Mucosa of gallbladder (tissue), 1 donor: ENCODE results near the gene ELFN1. TPM values are rescaled to one million over a fixed set of nuclear protein-coding genes. Genes with fewer than 3 reads are reported as not detected.
A peak's percentile ranks its signal among the peaks of the same experiment; 100 is the strongest.
"Not testable (repeated sequence)": the region's sequence is repeated elsewhere in the genome, so short reads cannot be mapped to it uniquely, and the experiment has no call there.

Experiments used
- DNase-seq: peaks from one replicate; pipeline ENCODE4 v3.0.0-alpha.2; 2020; ENCODE audit warnings: low spot score
- total RNA-seq: library from RNA; stranded (reverse); gene quantifications from one replicate; pipeline ENCODE4 v1.2.1, GENCODE V29; 2021
- donor health status: DM: no; HTN: no; CAD: no.

The ELFN1 gene
- total RNA-seq, 1 donor from 2014 or later = 1.4 TPM

- no peak for DNase-seq
These were observed 85.9 kb downstream of the ELFN1 start for GRCh38 chr7:1755783-1756625.

- DNase-seq = no peak
These were observed 87.5 kb downstream of the ELFN1 start for GRCh38 chr7:1757601-1758000.

GRCh38 chr7:1758028-1758858 lies 88.2 kb downstream of the ELFN1 start:
- peak; percentile 34 for DNase-seq

- no peak for DNase-seq
These were observed 88.9 kb downstream of the ELFN1 start for GRCh38 chr7:1758859-1759521.

- no peak for DNase-seq
These were observed 91.0 kb downstream of the ELFN1 start for GRCh38 chr7:1761097-1761496.

- DNase-seq = no peak
These were observed 91.7 kb downstream of the ELFN1 start for GRCh38 chr7:1761774-1762173.

GRCh38 chr7:1762238-1762945 lies 92.3 kb downstream of the ELFN1 start:
- no peak for DNase-seq

- DNase-seq = no peak
These were observed 93.0 kb downstream of the ELFN1 start for GRCh38 chr7:1763033-1763432.

GRCh38 chr7:1763911-1764310 lies 93.8 kb downstream of the ELFN1 start:
- DNase-seq = not testable (repeated sequence)

- DNase-seq = no peak
These were observed 95.3 kb downstream of the ELFN1 start for GRCh38 chr7:1765336-1765735.

GRCh38 chr7:1767524-1767923 lies 97.4 kb downstream of the ELFN1 start:
- DNase-seq = no peak

GRCh38 chr7:1768832-1769231 lies 98.8 kb downstream of the ELFN1 start:
- DNase-seq = no peak

GRCh38 chr7:1769286-1770200 lies 99.5 kb downstream of the ELFN1 start:
- DNase-seq = no peak

GRCh38 chr7:1770331-1770730 lies 100.3 kb downstream of the ELFN1 start:
- DNase-seq = no peak

GRCh38 chr7:1775389-1775788 lies 105.3 kb downstream of the ELFN1 start:
- DNase-seq = no peak

- no peak for DNase-seq
These were observed 107.0 kb downstream of the ELFN1 start for GRCh38 chr7:1777122-1777521.

GRCh38 chr7:1779445-1779844 lies 109.4 kb downstream of the ELFN1 start:
- no peak for DNase-seq

GRCh38 chr7:1781369-1781768 lies 111.3 kb downstream of the ELFN1 start:
- no peak for DNase-seq

- DNase-seq = no peak
These were observed 115.8 kb downstream of the ELFN1 start for GRCh38 chr7:1785839-1786238.

GRCh38 chr7:1787241-1787640 lies 117.2 kb downstream of the ELFN1 start:
- DNase-seq = no peak
